Panc1 (cell line): ENCODE measurements around the gene SLC9C1. TPM values are rescaled to one million over a fixed set of nuclear protein-coding genes. Genes with fewer than 3 reads are reported as not detected.

ENCODE experiments used
- ATAC-seq: fragments of 200-7000 bp; cut with Tn5 transposase; 2 replicates; pipeline ENCODE4 v1.9.1; 2020; ENCODE audit warnings: mild to moderate bottlenecking, moderate library complexity
- BruUV-seq: library from RNA; stranded (reverse); fragments of 400-500 nt; replicated peaks from 2 replicates; lab custom pipeline; 2021; lab: Mats Ljungman, UMichigan
- CTCF ChIA-PET: fragments of 300-600 bp; sonication (Branson Sonifier 250); formaldehyde crosslinking; loops from one replicate; lab custom pipeline; 2022; ENCODE audit warnings: antibody characterized with exemption; lab: Charles Lee
- POLR2A ChIA-PET: fragments of 300-600 bp; sonication (Branson Sonifier 250); formaldehyde crosslinking; loops from one replicate; lab custom pipeline; 2022; ENCODE audit warnings: antibody characterized with exemption; lab: Charles Lee
- DNase-seq: peaks from one replicate; pipeline ENCODE4 v3.0.0-alpha.2; 2010; ENCODE audit warnings: low read depth, low spot score
- H3K27ac ChIP-seq: 2 replicates; pipeline ENCODE4 v1.5.1; 2011; ENCODE audit warnings: mild to moderate bottlenecking, low read length, inconsistent platforms
- H3K27me3 ChIP-seq: fragments of 200-500 bp; sonication (Bioruptor generic); 2 replicates; pipeline ENCODE4 v1.6.0; 2014; ENCODE audit warnings: low read length, inconsistent platforms; ENCODE audit not compliant: control insufficient read depth, insufficient read depth
- H3K36me3 ChIP-seq: fragments of 200-500 bp; sonication (Bioruptor generic); 2 replicates; pipeline ENCODE4 v1.5.1; 2014; ENCODE audit warnings: inconsistent platforms, mild to moderate bottlenecking, low read length, moderate library complexity; ENCODE audit not compliant: control insufficient read depth, insufficient read depth
- H3K4me1 ChIP-seq: 2 replicates; pipeline ENCODE4 v1.5.1; 2011; ENCODE audit warnings: inconsistent platforms, mild to moderate bottlenecking, low read length, moderate library complexity; ENCODE audit not compliant: control insufficient read depth, insufficient read depth
- H3K4me3 ChIP-seq, 2 experiments: 2 replicates each; pipeline ENCODE4 v1.5.1; 2011 to 2012; ENCODE audit warnings: low read depth in 2 of 2, low read length in 2 of 2, mild to moderate bottlenecking in 2 of 2, inconsistent platforms in 1 of 2, moderate library complexity in 1 of 2
- H3K9me3 ChIP-seq: fragments of 200-500 bp; sonication (Bioruptor generic); 2 replicates; pipeline ENCODE4 v1.5.1; 2014; ENCODE audit warnings: low read depth, mild to moderate bottlenecking, inconsistent platforms, low read length, moderate library complexity; ENCODE audit not compliant: control insufficient read depth, insufficient read depth
- CTCF ChIP-seq: fragments of 450-650 bp; IDR thresholded peaks from 2 replicates; pipeline ENCODE4 v1.5.1; 2017; ENCODE audit warnings: mild to moderate bottlenecking
- POLR2AphosphoS5 ChIP-seq: IDR thresholded peaks from 2 replicates; pipeline ENCODE4 v1.6.1; 2012; ENCODE audit warnings: mild to moderate bottlenecking, low read depth, low read length, moderate library complexity
- REST ChIP-seq, 2 experiments: IDR thresholded peaks; 2 replicates each; pipeline ENCODE4 v1.6.1; 2011 to 2012; ENCODE audit warnings: low read depth in 2 of 2, control low read depth in 1 of 2, low read length in 1 of 2, mild to moderate bottlenecking in 1 of 2, moderate library complexity in 1 of 2; ENCODE audit not compliant: insufficient read depth in 1 of 2
- SIN3A ChIP-seq: IDR thresholded peaks from 2 replicates; pipeline ENCODE4 v1.6.1; 2012; ENCODE audit warnings: low read depth, mild to moderate bottlenecking, low read length, moderate library complexity, borderline replicate concordance; ENCODE audit not compliant: insufficient read depth
- TCF7L2 ChIP-seq: IDR thresholded peaks from 2 replicates; pipeline ENCODE4 v1.6.1; 2011; ENCODE audit warnings: mild to moderate bottlenecking, low read depth, low read length, inconsistent platforms
- in situ Hi-C: cut with HindIII; loops from 2 replicates; pipeline ENCODE4 v1.10.0; 2016; ENCODE audit warnings: low sequenced_read_pairs, low pct_unique_long_range_greater_than_20kb
- intact Hi-C: fragments of 100-400 bp; cut with micrococcal nuclease; formaldehyde crosslinking; loops from one replicate; pipeline ENCODE4 v1.10.0; 2022; ENCODE audit not compliant: unreplicated experiment
- total RNA-seq: library from RNA; stranded (reverse); gene quantifications from one replicate; pipeline ENCODE4 v1.2.1, GENCODE V29; 2021; ENCODE audit not compliant: unreplicated experiment

Gene SLC9C1
- total RNA-seq, 1 experiment from 2014 or later = not detected

GRCh38 chr3:112109322-112109721, 184.7 kb downstream of the SLC9C1 start:
- H3K27ac ChIP-seq = no peak overlapping the region
- BruUV-seq = no TSS peak
- no peaks in the 10 kb centered on the region for H3K9me3 ChIP-seq
- intact Hi-C loops (no loop called here), in situ Hi-C loops (no loop called here)
- ATAC-seq = no peak
- TF ChIP-seq CTCF = no peak
- no peaks in the 10 kb centered on the region for H3K27me3 ChIP-seq
- no peak for DNase-seq
- ChIA-PET POLR2A (no interaction called here), CTCF (no interaction called here)
- H3K4me3 ChIP-seq = no peak overlapping the region
- no peaks in the 10 kb centered on the region for H3K4me1 ChIP-seq
- H3K36me3 ChIP-seq = no peaks in the 10 kb centered on the region

- intact Hi-C loops (no loop called here), in situ Hi-C loops (no loop called here)
- no peak overlapping the region for H3K4me3 ChIP-seq
- no peak for DNase-seq
- no TSS peak for BruUV-seq
- ChIA-PET POLR2A (no interaction called here), CTCF (no interaction called here)
- no peaks in the 10 kb centered on the region for H3K9me3 ChIP-seq
- no peaks in the 10 kb centered on the region for H3K36me3 ChIP-seq
- H3K27me3 ChIP-seq = no peaks in the 10 kb centered on the region
- TF ChIP-seq SIN3A (no peak), POLR2AphosphoS5 (no peak), REST (IDR thresholded peaks at IDR 0.05; ENCODE audit: insufficient read depth in 1 of 2, low read depth in 2 of 2, low read length in 1 of 2) (no peak), TCF7L2 (no peak), CTCF (no peak)
- no peak overlapping the region for H3K27ac ChIP-seq
- ATAC-seq = no peak
- no peaks in the 10 kb centered on the region for H3K4me1 ChIP-seq
Measured at GRCh38 chr3:112104774-112105173, 189.2 kb downstream of the SLC9C1 start.

- Histone ChIP-seq H3K36me3 (no peaks in the 10 kb centered on the region), H3K4me3 (no peak overlapping the region), H3K4me1 (peaks cover 14% of the 10 kb centered on the region), H3K27me3 (no peaks in the 10 kb centered on the region), H3K27ac (no peak overlapping the region), H3K9me3 (no peaks in the 10 kb centered on the region)
- TF ChIP-seq POLR2AphosphoS5 (no peak), TCF7L2 (no peak), SIN3A (no peak), REST (IDR thresholded peaks at IDR 0.05; ENCODE audit: insufficient read depth in 1 of 2, low read depth in 2 of 2, low read length in 1 of 2) (no peak), CTCF (no peak)
- CTCF ChIA-PET = no interaction called here
- no peak for DNase-seq
- POLR2A ChIA-PET = no interaction called here
- no TSS peak for BruUV-seq
- no peak for ATAC-seq
- in situ Hi-C loops (no loop called here), intact Hi-C loops (no loop called here)
Measured at GRCh38 chr3:112101916-112102315, 192.1 kb downstream of the SLC9C1 start.
